ENCODE data around the gene TIGIT.

DNA sequence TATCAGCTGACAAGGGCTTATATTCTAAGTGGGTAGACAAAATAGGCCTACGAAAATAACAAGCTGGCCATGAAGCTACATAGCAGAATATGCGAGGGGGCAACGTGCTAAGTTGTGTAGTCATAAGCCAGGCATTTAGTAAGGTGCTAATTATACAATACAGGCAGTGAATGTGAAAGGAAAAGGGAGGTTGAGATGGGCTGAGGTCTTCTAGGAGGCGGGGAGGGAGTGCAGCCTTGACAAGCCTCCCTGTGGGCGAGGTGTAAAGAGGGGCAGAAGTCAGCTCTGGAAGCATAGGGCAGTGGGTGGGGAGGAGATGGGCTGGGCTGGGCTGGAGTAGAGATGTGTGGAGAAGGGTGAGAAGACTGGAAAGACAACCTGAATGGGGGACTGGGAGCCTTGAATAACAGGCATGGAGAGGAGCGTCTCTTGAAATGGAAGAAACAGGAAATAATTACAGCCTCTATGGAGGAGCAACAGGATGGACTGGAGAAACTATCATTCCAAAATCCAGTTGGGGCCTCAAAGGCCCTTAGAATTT is 1.2 kb downstream of the TIGIT start:
- TF ChIP-seq, protein P1, sequence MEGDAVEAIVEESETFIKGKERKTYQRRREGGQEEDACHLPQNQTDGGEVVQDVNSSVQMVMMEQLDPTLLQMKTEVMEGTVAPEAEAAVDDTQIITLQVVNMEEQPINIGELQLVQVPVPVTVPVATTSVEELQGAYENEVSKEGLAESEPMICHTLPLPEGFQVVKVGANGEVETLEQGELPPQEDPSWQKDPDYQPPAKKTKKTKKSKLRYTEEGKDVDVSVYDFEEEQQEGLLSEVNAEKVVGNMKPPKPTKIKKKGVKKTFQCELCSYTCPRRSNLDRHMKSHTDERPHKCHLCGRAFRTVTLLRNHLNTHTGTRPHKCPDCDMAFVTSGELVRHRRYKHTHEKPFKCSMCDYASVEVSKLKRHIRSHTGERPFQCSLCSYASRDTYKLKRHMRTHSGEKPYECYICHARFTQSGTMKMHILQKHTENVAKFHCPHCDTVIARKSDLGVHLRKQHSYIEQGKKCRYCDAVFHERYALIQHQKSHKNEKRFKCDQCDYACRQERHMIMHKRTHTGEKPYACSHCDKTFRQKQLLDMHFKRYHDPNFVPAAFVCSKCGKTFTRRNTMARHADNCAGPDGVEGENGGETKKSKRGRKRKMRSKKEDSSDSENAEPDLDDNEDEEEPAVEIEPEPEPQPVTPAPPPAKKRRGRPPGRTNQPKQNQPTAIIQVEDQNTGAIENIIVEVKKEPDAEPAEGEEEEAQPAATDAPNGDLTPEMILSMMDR (IDR thresholded peaks at IDR 0.05) = no peak
- no peak for TF ChIP-seq POLR2A (IDR thresholded peaks at IDR 0.05)
- TF ChIP-seq EP300 (IDR thresholded peaks at IDR 0.05) = no peak

Data from ovary (tissue), 3 donors.